Measurements from ENCODE around the gene TGFB3. TPM values are rescaled to one million over a fixed set of nuclear protein-coding genes. Genes with fewer than 3 reads are reported as not detected.
A peak's percentile ranks its signal among the peaks of the same experiment; 100 is the strongest.

The TGFB3 gene
- total RNA-seq, 1 donor from 2014 or later = 45.2 TPM

- no peak for DNase-seq
Observed at GRCh38 chr14:75986439-75986765, 4.6 kb upstream of the TGFB3 start.

GRCh38 chr14:75985618-75986438 is 4.0 kb upstream of the TGFB3 start, which contains the start of gene IFT43:
Gene IFT43 (plus strand): TSS chr14:75985763. CDS start chr14:75985787, 24 bp downstream.
- peak; percentile 78 for DNase-seq

- no peak for DNase-seq
Observed at GRCh38 chr14:75984674-75985073, 2.9 kb upstream of the TGFB3 start.

- DNase-seq = no peak
Observed at GRCh38 chr14:75983019-75983358, 1.2 kb upstream of the TGFB3 start.

GRCh38 chr14:75982266-75983018 is 647 bp upstream of the TGFB3 start:
- DNase-seq = peak; percentile 90

- peak; percentile 19 for DNase-seq
Observed at GRCh38 chr14:75980856-75981255, 939 bp downstream of the TGFB3 start.

GRCh38 chr14:75979648-75980565 is 1.9 kb downstream of the TGFB3 start:
- DNase-seq = peak; percentile 49

GRCh38 chr14:75979071-75979571 is 2.7 kb downstream of the TGFB3 start:
- DNase-seq = peak; percentile 20

- no peak for DNase-seq
Observed at GRCh38 chr14:75978249-75978731, 3.5 kb downstream of the TGFB3 start.

- no peak for DNase-seq
Observed at GRCh38 chr14:75977582-75977943, 4.2 kb downstream of the TGFB3 start.

- DNase-seq = no peak
Observed at GRCh38 chr14:75976826-75977581, 4.8 kb downstream of the TGFB3 start.

- no peak for DNase-seq
Observed at GRCh38 chr14:75972801-75973421, 8.9 kb downstream of the TGFB3 start.

- DNase-seq = no peak
Observed at GRCh38 chr14:75971509-75971908, 10.3 kb downstream of the TGFB3 start.

GRCh38 chr14:75970989-75971388 is 10.8 kb downstream of the TGFB3 start:
- no peak for DNase-seq

GRCh38 chr14:75969891-75970290 is 11.9 kb downstream of the TGFB3 start:
- no peak for DNase-seq

- DNase-seq = no peak
Observed at GRCh38 chr14:75969126-75969525, 12.7 kb downstream of the TGFB3 start.

- no peak for DNase-seq
Observed at GRCh38 chr14:75968456-75968855, 13.3 kb downstream of the TGFB3 start.

- no peak for DNase-seq
Observed at GRCh38 chr14:75967866-75968265, 13.9 kb downstream of the TGFB3 start.

- no peak for DNase-seq
Observed at GRCh38 chr14:75961662-75962061, 20.1 kb downstream of the TGFB3 start.

- peak; percentile 4 for DNase-seq
Observed at GRCh38 chr14:75960231-75960630, 21.6 kb downstream of the TGFB3 start.

GRCh38 chr14:75959031-75959430 is 22.8 kb downstream of the TGFB3 start:
- DNase-seq = no peak
